Mesendoderm (in vitro differentiated cells): ENCODE measurements around the gene TGFBR2.

Source experiments
- DNase-seq: peaks from one replicate; pipeline ENCODE4 v3.0.0; 2013
- H2AK5ac ChIP-seq: 2 replicates; pipeline ENCODE4 v1.6.1; 2013; ENCODE audit warnings: low read length, inconsistent platforms
- H2BK120ac ChIP-seq: 2 replicates; pipeline ENCODE4 v1.6.1; 2013; ENCODE audit warnings: low read depth, mild to moderate bottlenecking, low read length, moderate library complexity, mixed read lengths
- H2BK15ac ChIP-seq: replicated peaks from 2 replicates; pipeline ENCODE4 v1.6.1; 2013; ENCODE audit warnings: low read depth, mild to moderate bottlenecking, moderate library complexity
- H2BK5ac ChIP-seq: 2 replicates; pipeline ENCODE4 v1.6.1; 2013; ENCODE audit warnings: low read length, inconsistent platforms
- H3K18ac ChIP-seq: 2 replicates; pipeline ENCODE4 v1.6.1; 2013; ENCODE audit warnings: mild to moderate bottlenecking, low read length, mixed read lengths
- H3K23ac ChIP-seq: one replicate; pipeline ENCODE4 v1.6.1; 2013; ENCODE audit warnings: low read length
- H3K27ac ChIP-seq: 2 replicates; pipeline ENCODE4 v1.5.1; 2013; ENCODE audit warnings: low read depth, mild to moderate bottlenecking, inconsistent platforms, low read length, moderate library complexity
- H3K27me3 ChIP-seq: 2 replicates; pipeline ENCODE4 v1.6.1; 2013; ENCODE audit warnings: low read length, control low read depth, mild to moderate bottlenecking, inconsistent platforms; ENCODE audit not compliant: insufficient read depth, poor library complexity
- H3K36me3 ChIP-seq: 2 replicates; pipeline ENCODE4 v1.6.1; 2013; ENCODE audit warnings: low read length, inconsistent platforms; ENCODE audit not compliant: control insufficient read depth, insufficient read depth
- H3K4ac ChIP-seq: one replicate; pipeline ENCODE4 v1.6.1; 2013; ENCODE audit warnings: low read depth, mild to moderate bottlenecking, low read length, moderate library complexity
- H3K4me1 ChIP-seq: 2 replicates; pipeline ENCODE4 v1.6.1; 2013; ENCODE audit warnings: low read depth, low read length, inconsistent platforms; ENCODE audit not compliant: control insufficient read depth
- H3K4me2 ChIP-seq: 2 replicates; pipeline ENCODE4 v1.6.1; 2013; ENCODE audit warnings: low read length
- H3K4me3 ChIP-seq: 2 replicates; pipeline ENCODE4 v1.5.1; 2013; ENCODE audit warnings: mild to moderate bottlenecking, low read length
- H3K56ac ChIP-seq: one replicate; pipeline ENCODE4 v1.6.1; 2013; ENCODE audit warnings: low read length
- H3K79me1 ChIP-seq: 2 replicates; pipeline ENCODE4 v1.6.1; 2013; ENCODE audit warnings: low read length, inconsistent platforms
- H3K79me2 ChIP-seq: 2 replicates; pipeline ENCODE4 v1.6.1; 2013; ENCODE audit warnings: mild to moderate bottlenecking, low read length; ENCODE audit not compliant: control insufficient read depth, insufficient read depth
- H3K9ac ChIP-seq: 2 replicates; pipeline ENCODE4 v1.6.1; 2013; ENCODE audit warnings: low read length, inconsistent platforms
- H4K5ac ChIP-seq: one replicate; pipeline ENCODE4 v1.6.1; 2013; ENCODE audit warnings: low read length
- H4K8ac ChIP-seq: one replicate; pipeline ENCODE4 v1.6.1; 2013; ENCODE audit warnings: low read depth, mild to moderate bottlenecking, control low read depth, low read length, moderate library complexity
- WGBS: extraction: QIAGEN DNeasy Blood & Tissue Kit; methylation state at CpG from one replicate; pipeline ENCODE4 v1.1.7; 2013; ENCODE audit warnings: low lambda C conversion rate, missing lambda C conversion rate; ENCODE audit not compliant: insufficient coverage; ENCODE audit errors: extremely low coverage; 5-methylcytosine and 5-hydroxymethylcytosine counted together

Gene TGFBR2

GRCh38 chr3:30692498-30693130, 86.2 kb downstream of the TGFBR2 start:
- no peaks in the 10 kb centered on the region for H3K79me2 ChIP-seq
- H2BK120ac ChIP-seq = no peak overlapping the region
- no peak overlapping the region for H2AK5ac ChIP-seq
- H3K36me3 ChIP-seq = no peaks in the 10 kb centered on the region
- H3K4me1 ChIP-seq = no peaks in the 10 kb centered on the region
- WGBS = no CpG with 5 or more reads among the region's 3 CpGs
- H3K79me1 ChIP-seq = no peaks in the 10 kb centered on the region
- H3K23ac ChIP-seq = no peak overlapping the region
- no peak overlapping the region for H3K9ac ChIP-seq
- H3K27ac ChIP-seq = no peak overlapping the region
- H3K4me2 ChIP-seq = no peak overlapping the region
- no peaks in the 10 kb centered on the region for H3K27me3 ChIP-seq
- no peak overlapping the region for H4K5ac ChIP-seq
- H2BK15ac ChIP-seq = no peak overlapping the region
- no peak overlapping the region for H3K4ac ChIP-seq
- no peak overlapping the region for H3K18ac ChIP-seq
- H3K4me3 ChIP-seq = no peak overlapping the region
- H3K56ac ChIP-seq = no peak overlapping the region
- no peak for DNase-seq
- H2BK5ac ChIP-seq = no peak overlapping the region
- H4K8ac ChIP-seq = no peak overlapping the region

- H3K79me1 ChIP-seq = no peaks in the 10 kb centered on the region
- DNase-seq = peak; percentile 86
- H3K4ac ChIP-seq = no peak overlapping the region
- no peak overlapping the region for H3K56ac ChIP-seq
- no peaks in the 10 kb centered on the region for H3K27me3 ChIP-seq
- no peak overlapping the region for H3K27ac ChIP-seq
- H4K8ac ChIP-seq = no peak overlapping the region
- no CpG with 5 or more reads among the region's 2 CpGs for WGBS
- H3K23ac ChIP-seq = no peak overlapping the region
- H3K4me3 ChIP-seq = no peak overlapping the region
- no peaks in the 10 kb centered on the region for H3K79me2 ChIP-seq
- H3K4me2 ChIP-seq = no peak overlapping the region
- no peak overlapping the region for H2BK15ac ChIP-seq
- no peak overlapping the region for H2BK5ac ChIP-seq
- no peak overlapping the region for H4K5ac ChIP-seq
- H2AK5ac ChIP-seq = no peak overlapping the region
- H3K36me3 ChIP-seq = no peaks in the 10 kb centered on the region
- no peak overlapping the region for H3K18ac ChIP-seq
- H2BK120ac ChIP-seq = no peak overlapping the region
- H3K9ac ChIP-seq = no peak overlapping the region
- H3K4me1 ChIP-seq = no peaks in the 10 kb centered on the region
Measured at GRCh38 chr3:30693470-30694120, 87.2 kb downstream of the TGFBR2 start.

GRCh38 chr3:30694148-30694547, 87.7 kb downstream of the TGFBR2 start:
- no peak overlapping the region for H2BK120ac ChIP-seq
- no peaks in the 10 kb centered on the region for H3K79me1 ChIP-seq
- H3K36me3 ChIP-seq = no peaks in the 10 kb centered on the region
- H3K4me2 ChIP-seq = no peak overlapping the region
- H4K8ac ChIP-seq = no peak overlapping the region
- no peak overlapping the region for H3K23ac ChIP-seq
- H3K56ac ChIP-seq = no peak overlapping the region
- no peak overlapping the region for H3K27ac ChIP-seq
- H4K5ac ChIP-seq = no peak overlapping the region
- no peak overlapping the region for H3K4ac ChIP-seq
- H3K18ac ChIP-seq = no peak overlapping the region
- H3K9ac ChIP-seq = no peak overlapping the region
- H2BK5ac ChIP-seq = no peak overlapping the region
- H2AK5ac ChIP-seq = no peak overlapping the region
- no peak for DNase-seq
- no peaks in the 10 kb centered on the region for H3K27me3 ChIP-seq
- no peak overlapping the region for H2BK15ac ChIP-seq
- no CpG with 5 or more reads among the region's 3 CpGs for WGBS
- H3K4me3 ChIP-seq = no peak overlapping the region
- no peaks in the 10 kb centered on the region for H3K4me1 ChIP-seq
- H3K79me2 ChIP-seq = no peaks in the 10 kb centered on the region

GRCh38 chr3:30694668-30695067, 88.3 kb downstream of the TGFBR2 start:
- Histone ChIP-seq H3K4me2 (no peak overlapping the region), H3K56ac (no peak overlapping the region), H4K8ac (no peak overlapping the region), H2AK5ac (no peak overlapping the region), H3K4ac (no peak overlapping the region), H4K5ac (no peak overlapping the region), H3K27ac (no peak overlapping the region), H2BK5ac (no peak overlapping the region), H3K79me1 (no peaks in the 10 kb centered on the region), H2BK15ac (no peak overlapping the region), H3K36me3 (no peaks in the 10 kb centered on the region), H3K27me3 (no peaks in the 10 kb centered on the region), H3K9ac (no peak overlapping the region), H3K79me2 (no peaks in the 10 kb centered on the region), H3K4me1 (no peaks in the 10 kb centered on the region), H3K18ac (no peak overlapping the region), H2BK120ac (no peak overlapping the region), H3K4me3 (no peak overlapping the region), H3K23ac (no peak overlapping the region)
- no CpG with 5 or more reads among the region's 3 CpGs for WGBS
- no peak for DNase-seq

- H3K79me1 ChIP-seq = no peaks in the 10 kb centered on the region
Measured at GRCh38 chr3:30695302-30696061, 89.1 kb downstream of the TGFBR2 start.

More at GRCh38 chr3:30695302-30696061, 89.1 kb downstream of the TGFBR2 start:
- H3K4me2 ChIP-seq = no peak overlapping the region
- no peak overlapping the region for H3K23ac ChIP-seq
- no peaks in the 10 kb centered on the region for H3K79me2 ChIP-seq
- H3K4me1 ChIP-seq = no peaks in the 10 kb centered on the region
- H3K9ac ChIP-seq = no peak overlapping the region
- no peak for DNase-seq
- no peak overlapping the region for H2AK5ac ChIP-seq
- H3K56ac ChIP-seq = no peak overlapping the region
- no peaks in the 10 kb centered on the region for H3K36me3 ChIP-seq
- H2BK5ac ChIP-seq = no peak overlapping the region
- WGBS = no CpG with 5 or more reads among the region's 6 CpGs
- H2BK120ac ChIP-seq = no peak overlapping the region
- H4K5ac ChIP-seq = no peak overlapping the region
- no peak overlapping the region for H3K18ac ChIP-seq
- no peak overlapping the region for H4K8ac ChIP-seq
- H3K27ac ChIP-seq = no peak overlapping the region
- H3K4ac ChIP-seq = no peak overlapping the region
- H2BK15ac ChIP-seq = no peak overlapping the region
- no peak overlapping the region for H3K4me3 ChIP-seq
- no peaks in the 10 kb centered on the region for H3K27me3 ChIP-seq
